B cell (primary cell): ENCODE data around the gene SMU1.

Experiments
- CTCF ChIP-seq: fragments of 200-600 bp; IDR thresholded peaks from one replicate; pipeline ENCODE4 v1.8.0; 2022; ENCODE audit warnings: antibody characterized with exemption, mild to moderate bottlenecking
- EZH2 ChIP-seq: IDR thresholded peaks from 2 replicates; pipeline ENCODE4 v1.6.1; 2012; ENCODE audit warnings: borderline replicate concordance, low read depth, mild to moderate bottlenecking, moderate library complexity, low read length; ENCODE audit not compliant: insufficient read depth, poor library complexity, severe bottlenecking

- TF ChIP-seq CTCF, result no peak
- no peak for TF ChIP-seq EZH2
Measured at GRCh38 chr9:33104401-33104800, 27.9 kb upstream of the SMU1 start.
